Measurements from ENCODE around the gene SCAMP3.
"Not testable (repeated sequence)": the region's sequence is repeated elsewhere in the genome, so short reads cannot be mapped to it uniquely, and the experiment has no call there.

The SCAMP3 gene

DNA sequence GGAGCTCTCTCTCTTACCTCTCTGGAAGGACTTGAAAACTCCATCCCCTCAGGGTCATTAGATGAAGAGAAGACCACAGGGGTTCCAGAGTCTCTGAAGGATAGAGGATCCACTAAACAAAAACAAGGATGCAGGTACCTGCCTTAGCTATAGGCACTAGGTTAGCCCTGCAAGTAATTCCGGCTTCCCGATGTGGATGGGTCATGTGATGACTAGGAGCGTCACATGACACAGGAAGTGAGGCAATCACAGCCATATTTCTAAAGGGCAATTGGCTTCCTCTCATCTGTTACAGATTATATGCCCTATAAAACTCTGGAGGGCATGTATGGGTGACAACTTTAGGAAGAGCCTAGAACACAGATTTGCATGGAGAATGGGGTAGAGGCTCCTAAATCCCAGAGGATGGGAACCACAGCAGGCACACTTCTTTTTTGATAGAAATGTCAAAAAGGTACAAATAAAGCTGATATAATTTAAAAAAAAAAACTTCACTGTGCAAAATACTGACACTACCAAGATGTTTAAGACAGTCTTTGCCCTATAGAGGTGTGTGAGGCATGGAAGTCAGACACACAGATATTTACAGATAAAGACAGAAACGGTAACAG lies 21.0 kb downstream of the SCAMP3 start:
- TF ChIP-seq ZNF274 (IDR thresholded peaks at IDR 0.05; ENCODE audit: low read depth, low read length) = no peak
- H3K4me3 ChIP-seq (ENCODE audit: low read length) = peak overlapping the region; percentile 76; the same call in 1 of the 2 replicates

DNA sequence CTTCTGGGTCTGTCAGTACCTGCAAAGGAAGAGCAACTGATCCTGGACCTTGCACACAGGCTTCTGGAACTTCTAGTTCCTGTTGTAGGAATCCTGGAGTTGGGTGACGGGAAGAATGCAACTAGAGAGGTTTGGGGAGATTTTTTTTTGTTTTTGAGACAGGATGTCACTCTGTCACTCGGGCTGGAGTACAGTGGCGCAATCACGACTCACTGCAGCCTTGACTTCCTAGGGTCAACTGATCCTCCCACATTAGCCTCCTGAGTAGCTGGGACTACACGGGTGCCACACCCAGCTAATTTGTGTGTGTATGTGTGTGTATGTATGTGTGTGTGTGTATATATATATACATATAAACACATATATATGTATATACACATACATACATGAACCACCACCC lies 25.7 kb downstream of the SCAMP3 start:
- TF ChIP-seq ZNF274 (IDR thresholded peaks at IDR 0.05; ENCODE audit: low read depth, low read length) = no peak
- H3K4me3 ChIP-seq (ENCODE audit: low read length) = no peak overlapping the region

- H3K4me3 ChIP-seq (ENCODE audit: low read length) = not testable (repeated sequence)
Measured at GRCh38 chr1:155235375-155235774, 26.8 kb downstream of the SCAMP3 start.

- not testable (repeated sequence) for H3K4me3 ChIP-seq (ENCODE audit: low read length)
Measured at GRCh38 chr1:155233502-155233901, 28.7 kb downstream of the SCAMP3 start.

DNA sequence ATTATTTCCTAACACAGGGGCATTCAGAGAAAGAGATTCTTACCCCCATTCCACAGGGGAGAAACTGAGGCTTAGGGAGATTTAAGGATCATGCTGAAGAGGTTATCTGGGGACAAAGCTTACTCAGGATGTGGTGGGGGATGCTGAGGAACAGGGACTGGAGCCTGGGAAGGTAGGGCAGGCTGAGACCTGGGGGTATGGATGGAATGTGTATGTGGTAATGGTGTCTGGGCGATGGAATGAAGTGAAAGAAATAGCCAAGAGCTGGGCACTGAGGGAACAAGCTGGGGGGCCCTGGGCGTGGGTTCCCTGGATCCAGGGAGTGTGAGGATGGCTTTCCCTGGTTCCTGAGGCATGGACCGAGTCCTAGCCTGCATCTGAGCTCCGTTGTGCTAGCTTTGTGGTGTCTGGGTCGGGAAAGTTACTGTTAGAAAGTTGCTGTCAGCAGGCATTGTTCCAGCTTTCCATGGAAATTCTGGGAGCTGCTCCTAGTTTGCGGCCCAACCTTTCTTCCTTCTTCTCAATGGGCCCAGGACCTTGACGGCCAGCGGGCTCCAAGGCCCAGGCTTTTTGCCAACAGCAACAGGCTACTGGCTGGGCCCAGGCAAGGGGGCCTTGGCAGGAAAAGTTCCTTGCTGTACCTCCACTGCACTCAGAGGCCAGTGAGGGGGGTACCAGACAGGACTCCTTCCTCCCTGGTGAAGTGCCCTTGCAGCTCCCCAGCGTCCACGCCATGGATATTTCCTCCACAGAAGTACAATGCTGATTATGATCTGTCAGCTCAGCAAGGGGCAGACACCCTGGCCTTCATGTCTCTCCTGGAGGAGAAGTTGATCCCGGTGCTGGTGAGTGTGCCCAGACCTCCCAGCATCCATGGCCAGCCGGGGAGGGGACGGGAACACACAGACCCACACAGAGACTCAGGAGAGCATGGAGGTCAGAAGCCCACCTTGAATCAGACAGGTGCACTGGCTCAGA lies 29.9 kb downstream of the SCAMP3 start:
- H3K4me3 ChIP-seq (ENCODE audit: low read length) = not testable (repeated sequence)

- not testable (repeated sequence) for H3K4me3 ChIP-seq (ENCODE audit: low read length)
Measured at GRCh38 chr1:155231302-155231701, 30.9 kb downstream of the SCAMP3 start.

GRCh38 chr1:155228096-155228427 lies 34.1 kb downstream of the SCAMP3 start:
- no peak for TF ChIP-seq ZNF274 (IDR thresholded peaks at IDR 0.05; ENCODE audit: low read depth, low read length)
- peak overlapping the region; percentile 52; the same call in 1 of the 2 replicates for H3K4me3 ChIP-seq (ENCODE audit: low read length)

GRCh38 chr1:155227261-155228095 lies 34.7 kb downstream of the SCAMP3 start:
- no peak for TF ChIP-seq ZNF274 (IDR thresholded peaks at IDR 0.05; ENCODE audit: low read depth, low read length)

DNA sequence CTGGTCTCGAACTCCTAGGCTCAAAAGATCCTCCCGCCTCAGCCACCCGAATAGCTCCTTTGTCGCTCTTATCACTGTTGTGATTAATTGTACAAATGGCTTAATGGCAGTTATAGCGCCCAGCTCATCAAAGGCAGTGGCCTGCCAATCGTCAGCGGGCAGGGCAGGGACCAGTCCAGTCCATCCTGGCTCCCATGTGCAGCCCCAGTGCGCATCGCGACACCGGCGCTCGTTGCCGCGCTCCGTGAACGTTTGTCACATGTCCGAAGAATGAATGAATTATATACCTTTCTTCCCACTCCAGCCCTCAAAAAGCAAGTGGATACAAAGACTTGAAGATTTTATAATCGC lies 35.3 kb downstream of the SCAMP3 start:
- peak overlapping the region; percentile 79 for H3K4me3 ChIP-seq (ENCODE audit: low read length)
- no peak for TF ChIP-seq ZNF274 (IDR thresholded peaks at IDR 0.05; ENCODE audit: low read depth, low read length)

More at GRCh38 chr1:155227261-155228095, 34.7 kb downstream of the SCAMP3 start:
- H3K4me3 ChIP-seq (ENCODE audit: low read length) = peak overlapping the region; percentile 79

DNA sequence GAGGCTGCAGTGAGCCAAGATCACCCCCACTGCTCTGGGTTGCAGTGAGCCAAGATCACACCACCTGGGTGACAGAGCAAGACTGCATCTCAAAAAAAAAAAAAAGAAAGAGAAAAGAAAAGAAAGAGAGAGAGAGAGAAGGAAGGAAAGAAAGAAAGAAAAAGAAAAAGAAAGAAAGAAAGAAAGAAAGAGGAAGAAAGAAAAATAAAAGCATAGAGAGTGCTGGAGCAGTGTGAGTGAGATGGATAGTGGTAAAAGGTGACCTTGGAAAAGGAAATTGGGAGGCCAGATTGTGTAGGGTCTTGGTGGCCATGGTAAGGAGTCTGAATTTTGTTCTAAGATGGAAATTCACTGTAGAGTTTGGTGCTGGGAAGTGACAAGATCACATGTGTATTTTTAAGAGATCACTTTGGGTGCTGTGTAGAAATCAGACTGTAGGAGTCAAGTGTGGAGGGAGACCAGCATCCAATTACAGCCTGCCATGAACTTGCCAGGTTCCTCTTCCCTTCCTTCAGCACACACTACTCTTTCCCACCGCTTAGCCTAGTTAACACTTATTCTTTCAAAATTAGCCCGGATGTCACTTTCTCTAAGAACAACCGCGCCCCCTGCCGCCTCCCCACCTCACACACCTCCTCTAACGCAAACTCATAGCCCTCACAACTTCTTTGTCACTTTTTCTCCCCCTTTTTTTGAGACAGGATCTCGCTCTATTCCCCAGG lies 35.8 kb downstream of the SCAMP3 start:
- H3K4me3 ChIP-seq (ENCODE audit: low read length) = peak overlapping the region; percentile 79
- no peak for TF ChIP-seq ZNF274 (IDR thresholded peaks at IDR 0.05; ENCODE audit: low read depth, low read length)

DNA sequence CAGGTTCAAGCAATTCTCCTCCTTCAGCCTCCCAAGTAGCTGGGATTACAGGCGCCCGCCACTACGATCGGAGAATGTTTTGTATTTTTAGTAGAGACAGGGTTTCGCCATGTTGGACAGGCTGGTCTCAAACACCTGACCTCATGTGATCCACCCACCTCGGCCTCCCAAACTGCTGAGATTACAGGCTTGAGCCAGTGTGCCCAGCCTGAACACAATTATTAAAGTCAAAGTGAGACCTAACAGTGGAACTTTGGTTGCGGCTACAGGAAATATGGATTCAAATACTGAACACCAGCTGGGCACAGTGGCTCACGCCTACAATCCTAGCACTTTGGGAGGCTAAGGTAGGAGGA lies 36.8 kb downstream of the SCAMP3 start:
- H3K4me3 ChIP-seq (ENCODE audit: low read length) = not testable (repeated sequence)

DNA sequence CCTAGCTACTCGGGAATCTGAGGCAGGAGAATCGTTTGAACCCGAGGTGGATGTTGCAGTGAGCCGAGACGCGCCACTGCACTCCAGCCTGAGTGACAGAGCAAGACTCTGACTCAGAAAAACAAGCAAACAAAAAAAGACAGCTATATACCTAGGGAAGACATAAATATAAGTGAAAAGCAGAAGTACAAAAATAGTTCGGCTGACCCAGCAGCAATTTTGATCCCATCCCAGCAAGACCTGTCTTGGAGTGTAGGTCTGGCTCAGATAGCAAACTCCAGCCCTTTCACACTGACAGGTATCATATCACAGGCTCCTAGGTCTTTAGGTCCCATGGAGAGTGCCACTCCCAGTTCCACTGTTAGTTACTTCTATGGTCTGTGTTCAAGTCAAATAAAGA lies 39.1 kb downstream of the SCAMP3 start:
- no peak overlapping the region for H3K4me3 ChIP-seq (ENCODE audit: low read length)
- no peak for TF ChIP-seq ZNF274 (IDR thresholded peaks at IDR 0.05; ENCODE audit: low read depth, low read length)

DNA sequence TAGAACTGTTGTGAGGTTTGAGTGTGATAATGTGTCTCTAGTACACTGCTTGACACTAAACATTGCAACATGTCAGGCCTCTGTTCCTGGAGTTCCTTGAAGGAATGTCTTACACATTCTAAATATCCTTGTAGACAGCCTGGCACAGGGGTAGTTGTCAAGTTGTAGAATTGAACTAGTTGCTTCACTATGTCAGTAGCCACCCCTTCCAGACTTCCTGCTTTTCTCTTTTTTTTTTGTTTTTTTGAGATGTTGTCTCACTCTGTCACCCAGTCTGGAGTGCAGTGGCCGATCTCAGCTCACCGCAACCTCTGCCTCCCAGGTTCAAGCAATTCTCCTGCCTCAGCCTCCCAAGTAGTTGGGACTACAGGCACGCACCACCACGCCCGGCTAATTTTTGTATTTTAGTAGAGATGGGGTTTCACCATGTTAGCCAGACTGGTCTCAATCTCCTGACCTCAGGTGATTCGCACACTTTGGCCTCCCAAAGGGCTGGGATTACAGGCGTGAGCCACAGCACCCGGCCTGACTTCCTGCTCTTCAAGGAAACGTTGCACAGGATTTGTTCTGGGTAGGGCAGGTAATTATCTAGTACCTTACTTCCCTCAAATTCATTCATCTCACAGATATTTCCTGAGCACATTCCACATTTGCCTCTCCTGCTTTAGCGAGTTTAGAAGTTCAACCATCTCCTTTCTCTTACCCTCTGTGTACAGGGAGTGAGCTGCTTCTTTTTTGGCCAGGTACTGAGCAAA lies 41.8 kb downstream of the SCAMP3 start:
- not testable (repeated sequence) for H3K4me3 ChIP-seq (ENCODE audit: low read length)

DNA sequence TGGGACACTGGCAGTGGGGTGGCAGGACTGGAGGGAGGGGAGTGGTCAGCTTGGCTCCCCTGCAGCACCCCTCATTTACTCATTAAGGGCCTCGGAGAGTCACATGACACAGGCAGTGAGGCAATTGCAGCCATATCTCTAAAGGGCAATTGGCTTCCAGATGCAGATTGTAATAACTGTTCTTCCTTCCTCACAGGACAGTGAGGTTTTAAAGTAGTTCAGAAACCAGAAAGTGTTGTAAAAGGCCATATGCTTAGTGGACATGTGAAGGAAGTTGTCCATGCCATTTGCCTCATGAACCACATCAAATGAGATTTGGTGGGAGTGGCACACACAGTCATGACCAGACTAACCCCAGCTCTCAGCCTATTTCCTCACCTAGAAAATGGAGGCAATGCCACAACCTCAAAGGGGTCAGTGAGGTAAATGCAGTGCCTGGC lies 42.5 kb downstream of the SCAMP3 start:
- TF ChIP-seq ZNF274 (IDR thresholded peaks at IDR 0.05; ENCODE audit: low read depth, low read length) = no peak
- H3K4me3 ChIP-seq (ENCODE audit: low read length) = no peak overlapping the region
